ENCODE results near the gene COCH.
"Not testable (repeated sequence)": the region's sequence is repeated elsewhere in the genome, so short reads cannot be mapped to it uniquely, and the experiment has no call there.

The COCH gene

GRCh38 chr14:30896435-30896834 lies 22.1 kb downstream of the COCH start:
- in situ Hi-C loops (cut with MboI; ENCODE audit: low sequenced_read_pairs, unreplicated experiment), result no loop called here
- TF ChIP-seq CTCF (IDR thresholded peaks at IDR 0.05; ENCODE audit: borderline replicate concordance, control extremely low read depth, extremely low read depth, insufficient read depth, missing control alignments), result no peak
- DNase-seq (ENCODE audit: low spot score), result no peak

- in situ Hi-C loops (cut with MboI; ENCODE audit: low sequenced_read_pairs, unreplicated experiment); DNase-seq (ENCODE audit: low spot score): not testable (repeated sequence)
Measured at GRCh38 chr14:30897121-30897520, 22.8 kb downstream of the COCH start.

GRCh38 chr14:30903285-30904124 lies 29.1 kb downstream of the COCH start:
- no peak for DNase-seq (ENCODE audit: low spot score)
- TF ChIP-seq CTCF (IDR thresholded peaks at IDR 0.05; ENCODE audit: borderline replicate concordance, control extremely low read depth, extremely low read depth, insufficient read depth, missing control alignments), result no peak
- in situ Hi-C loops (cut with MboI; ENCODE audit: low sequenced_read_pairs, unreplicated experiment), result loop anchor here (10.0 kb wide), 1 partner anchor 249 kb away; no protein-coding TSS in a partner anchor

GRCh38 chr14:30906752-30907658 lies 32.6 kb downstream of the COCH start:
- in situ Hi-C loops (cut with MboI; ENCODE audit: low sequenced_read_pairs, unreplicated experiment), result loop anchor here (10.0 kb wide), 1 partner anchor 252 kb away; no protein-coding TSS in a partner anchor
- peak; percentile 42 for TF ChIP-seq CTCF (IDR thresholded peaks at IDR 0.05; ENCODE audit: borderline replicate concordance, control extremely low read depth, extremely low read depth, insufficient read depth, missing control alignments)
- no peak for DNase-seq (ENCODE audit: low spot score)

GRCh38 chr14:30907659-30908057 lies 33.3 kb downstream of the COCH start:
- DNase-seq (ENCODE audit: low spot score), result no peak
- no peak for TF ChIP-seq CTCF (IDR thresholded peaks at IDR 0.05; ENCODE audit: borderline replicate concordance, control extremely low read depth, extremely low read depth, insufficient read depth, missing control alignments)
- in situ Hi-C loops (cut with MboI; ENCODE audit: low sequenced_read_pairs, unreplicated experiment), result loop anchor here (10.0 kb wide), 1 partner anchor 253 kb away; no protein-coding TSS in a partner anchor

- TF ChIP-seq CTCF (IDR thresholded peaks at IDR 0.05; ENCODE audit: borderline replicate concordance, control extremely low read depth, extremely low read depth, insufficient read depth, missing control alignments), result no peak
- in situ Hi-C loops (cut with MboI; ENCODE audit: low sequenced_read_pairs, unreplicated experiment), result loop anchor here (10.0 kb wide), 1 partner anchor 254 kb away; no protein-coding TSS in a partner anchor
- DNase-seq (ENCODE audit: low spot score), result no peak
Measured at GRCh38 chr14:30908826-30909225, 34.5 kb downstream of the COCH start.

Measured in GM13976 (cell line).